GM21717 (cell line): ENCODE data around the gene POMGNT1.

ENCODE experiments used
- ATAC-seq: cut with Tn5 transposase; IDR thresholded peaks from one replicate; pipeline ENCODE4 v1.9.1; 2021; ENCODE audit warnings: mild to moderate bottlenecking, moderate library complexity; ENCODE audit not compliant: unreplicated experiment

Gene POMGNT1

DNA sequence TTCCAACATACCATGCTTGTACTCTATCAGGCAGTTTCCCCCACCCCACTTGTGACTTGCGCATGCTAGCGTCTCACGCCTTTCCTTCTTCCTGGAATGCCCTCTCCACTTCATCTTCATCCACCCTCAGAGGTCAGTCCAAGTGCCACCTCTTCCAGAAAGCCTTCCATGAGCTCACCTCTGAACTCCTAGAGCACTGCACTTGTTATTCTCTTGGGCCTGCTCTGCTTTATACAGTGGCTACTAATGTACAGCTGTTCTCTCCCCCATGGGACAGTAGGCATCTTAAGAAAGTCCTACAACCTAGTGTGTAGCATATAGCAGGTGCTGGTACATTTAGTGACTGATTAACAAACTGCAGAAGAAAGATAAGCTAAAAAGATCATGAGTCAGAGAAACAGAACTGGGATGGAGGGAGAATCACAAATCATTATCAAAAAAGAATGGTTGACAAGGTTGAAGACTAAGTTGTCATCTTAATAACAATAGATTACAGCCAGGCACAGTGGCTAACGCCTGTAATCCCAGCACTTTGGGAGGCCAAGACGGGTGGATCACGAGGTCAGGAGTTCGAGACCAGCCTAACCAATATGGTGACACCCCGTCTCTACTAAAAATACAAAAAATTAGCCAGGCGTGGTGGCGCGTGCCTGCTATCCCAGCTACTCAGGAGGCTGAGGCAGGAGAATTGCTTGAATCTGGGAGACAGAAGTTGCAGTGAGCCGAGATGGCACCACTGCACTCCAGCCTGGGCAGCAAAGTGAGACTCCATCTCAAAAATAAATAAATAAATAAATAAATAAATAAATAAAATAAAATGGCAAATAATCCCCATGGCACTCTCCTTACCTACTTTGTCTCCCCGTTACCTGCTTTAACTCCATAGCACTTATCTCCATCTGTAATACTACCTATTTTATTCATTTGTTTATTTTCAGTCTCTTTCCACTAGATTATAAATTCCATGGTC is 39.6 kb downstream of the POMGNT1 start:
- no peak for ATAC-seq

DNA sequence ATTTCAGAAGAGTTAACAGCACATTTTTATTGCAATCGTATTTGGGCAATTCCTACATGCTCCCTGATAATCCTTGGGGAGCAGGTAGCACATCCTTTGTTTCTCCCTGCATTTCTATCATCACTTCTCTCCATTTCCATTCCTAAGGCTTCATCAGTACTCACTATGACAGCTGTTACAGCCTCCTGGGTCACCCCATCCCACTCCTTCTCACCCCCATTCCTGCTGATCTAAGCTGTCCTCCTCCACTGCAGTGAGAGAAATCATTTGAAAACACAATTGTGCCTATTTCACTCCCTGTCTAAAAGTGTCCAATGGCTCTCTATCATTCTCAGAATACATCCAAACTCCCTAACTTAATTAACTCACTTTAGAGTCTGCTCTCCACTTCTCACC is 40.3 kb downstream of the POMGNT1 start:
- no peak for ATAC-seq

DNA sequence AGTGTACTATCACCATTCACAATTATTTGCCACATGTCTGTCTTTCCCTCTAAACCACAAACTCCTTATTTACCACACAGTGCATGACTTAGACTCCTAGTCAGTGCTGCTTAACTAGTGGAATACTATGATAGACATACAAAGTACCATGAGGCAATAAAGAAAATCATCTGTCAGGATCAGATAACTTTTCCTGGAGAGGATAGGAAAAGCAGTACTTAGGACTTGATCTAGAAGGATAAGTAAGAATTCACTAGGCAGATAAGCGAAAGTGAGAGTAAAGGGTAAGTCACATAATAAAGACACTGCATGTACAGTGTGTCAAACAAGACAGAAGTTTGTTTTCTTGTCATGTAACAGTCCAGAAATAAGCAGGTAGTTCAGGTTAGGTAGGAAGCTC is 44.5 kb downstream of the POMGNT1 start:
- no peak for ATAC-seq

DNA sequence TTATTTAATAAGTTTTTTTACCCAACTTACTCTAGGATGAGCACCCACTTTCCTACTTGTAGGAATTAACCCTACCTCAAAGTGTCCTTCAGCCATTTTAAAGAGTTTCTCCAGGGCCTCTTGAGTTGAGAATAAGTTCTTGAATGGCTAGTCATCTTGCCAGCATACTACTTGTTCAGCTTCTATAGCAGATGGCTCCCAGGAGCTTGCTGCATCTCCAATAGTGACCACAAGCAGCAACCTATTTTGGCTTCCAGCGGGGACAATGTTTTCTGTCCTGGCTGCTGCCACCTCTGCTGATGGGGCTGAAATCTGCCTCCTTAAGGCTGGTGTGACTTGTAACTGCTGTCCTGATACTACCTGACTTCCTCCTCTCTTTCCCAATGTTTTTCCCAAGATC is 45.0 kb downstream of the POMGNT1 start:
- ATAC-seq: no peak

DNA sequence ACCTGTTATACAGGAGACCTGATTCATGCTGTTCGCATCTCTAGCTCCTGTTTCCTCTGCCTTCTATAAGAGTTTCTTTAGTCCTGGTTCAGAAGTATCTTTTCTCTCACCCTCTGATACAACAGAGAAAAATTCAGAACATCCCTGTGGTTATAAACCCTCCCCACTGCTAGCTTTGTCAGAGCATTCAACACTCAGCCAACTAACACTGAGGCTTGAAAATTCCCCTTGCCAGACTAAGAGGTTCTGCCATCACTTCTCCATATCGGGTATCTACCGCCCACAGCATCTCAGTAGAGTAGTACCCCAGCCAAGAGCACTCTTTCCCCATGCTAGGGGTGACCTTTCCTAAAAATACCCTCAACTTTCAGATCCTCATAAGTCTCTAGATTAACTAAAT is 46.2 kb downstream of the POMGNT1 start:
- no peak for ATAC-seq

DNA sequence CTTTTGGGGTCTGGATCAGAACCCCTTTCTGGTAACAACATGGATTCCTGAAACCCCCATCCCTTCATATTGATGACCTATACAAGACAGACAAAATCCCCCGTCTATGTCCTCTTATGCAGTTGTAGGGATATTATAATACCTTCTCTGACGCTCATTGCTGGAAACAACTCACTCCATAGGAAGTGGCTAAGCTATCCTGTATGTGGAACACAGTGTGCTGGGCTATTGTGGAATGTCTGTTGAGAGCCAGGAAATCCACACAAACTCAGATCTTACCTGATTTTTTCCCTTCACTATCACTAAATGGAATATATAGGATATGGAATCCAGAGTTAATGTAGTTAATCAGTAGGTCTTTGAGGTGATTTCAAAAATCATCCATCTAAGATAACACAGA is 48.1 kb downstream of the POMGNT1 start:
- no peak for ATAC-seq

DNA sequence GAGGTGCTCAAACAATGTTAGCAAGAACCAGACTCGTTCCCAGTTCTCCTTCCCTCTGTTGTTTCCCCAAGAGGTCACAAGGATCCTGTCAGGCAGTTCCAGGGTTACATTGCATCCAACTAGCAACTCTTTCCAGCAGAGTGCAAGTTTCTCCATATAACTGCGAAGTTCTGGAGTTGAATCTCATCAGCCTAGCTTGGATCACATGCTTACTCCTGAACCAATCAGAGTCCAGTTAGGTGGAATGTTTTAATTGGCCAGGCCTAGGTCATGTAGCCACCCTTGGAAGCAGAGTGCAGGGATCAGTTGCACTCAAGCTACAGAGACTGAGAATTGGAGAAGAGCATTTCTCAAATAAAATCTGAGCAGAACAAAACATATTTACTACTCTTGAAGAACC is 49.9 kb downstream of the POMGNT1 start:
- no peak for ATAC-seq
